T-cell (primary cell): ENCODE results near the gene TARS1. TPM values are rescaled to one million over a fixed set of nuclear protein-coding genes. Genes with fewer than 3 reads are reported as not detected.

Source experiments
- ATAC-seq, 4 experiments: fragments of 200-7000 bp in 3 of 4; fragments of 150-1000 bp in 1 of 4; cut with Tn5 transposase; replicated peaks in 1 of 4; 1 replicate in 3 of 4; 2 replicates in 1 of 4; pipeline ENCODE4 v1.10.0; 2021; ENCODE audit warnings: moderate library complexity in 3 of 4, mild to moderate bottlenecking in 2 of 4, moderate number of reproducible peaks in 1 of 4
- CTCF ChIA-PET, 2 donors: fragments of 300-600 bp; sonication (Branson Sonifier 250); formaldehyde crosslinking; loops; one replicate each; lab custom pipeline; 2022; ENCODE audit warnings: antibody characterized with exemption in 2 of 2; lab: Charles Lee
- POLR2A ChIA-PET, 2 donors: fragments of 300-600 bp; sonication (Branson Sonifier 250); formaldehyde crosslinking; loops; one replicate each; lab custom pipeline; 2022; ENCODE audit warnings: antibody characterized with exemption in 2 of 2; lab: Charles Lee
- DNase-seq, 35 experiments: peaks; one replicate each; pipeline versions ENCODE4 v3.0.0 to v3.0.0-alpha.2; 2013 to 2023
- H3K27ac ChIP-seq: one replicate; pipeline ENCODE4 v1.5.1; 2013; ENCODE audit warnings: low read length
- H3K27me3 ChIP-seq, 2 experiments: replicated peaks in 1 of 2; 1 replicate in 1 of 2; 2 replicates in 1 of 2; pipeline versions ENCODE4 v1.6.1 to v1.7.0; 2013; ENCODE audit warnings: low read length in 1 of 2, mixed read lengths in 1 of 2; ENCODE audit not compliant: control insufficient read depth in 2 of 2, insufficient read depth in 2 of 2; ENCODE audit errors: extremely low read depth in 1 of 2
- H3K36me3 ChIP-seq, 2 donors: 1 replicate in 1 of 2; 2 replicates in 1 of 2; pipeline versions ENCODE4 v1.6.1 to v1.7.0; 2013; ENCODE audit warnings: low read length in 1 of 2; ENCODE audit not compliant: control insufficient read depth in 2 of 2, insufficient read depth in 1 of 2; ENCODE audit errors: extremely low read depth in 1 of 2
- H3K4me1 ChIP-seq, 2 experiments: 1 replicate in 1 of 2; 2 replicates in 1 of 2; pipeline versions ENCODE4 v1.6.1 to v1.7.0; 2013; ENCODE audit warnings: low read length in 2 of 2, mixed read lengths in 1 of 2; ENCODE audit not compliant: insufficient read depth in 2 of 2, control insufficient read depth in 1 of 2; ENCODE audit errors: extremely low read depth in 1 of 2
- H3K4me3 ChIP-seq, 2 donors: 1 replicate in 1 of 2; 2 replicates in 1 of 2; pipeline versions ENCODE4 v1.5.1 to v1.7.0; 2013; ENCODE audit warnings: mild to moderate bottlenecking in 2 of 2, low read length in 1 of 2, moderate library complexity in 1 of 2; ENCODE audit not compliant: control insufficient read depth in 1 of 2; ENCODE audit errors: extremely low read depth in 1 of 2
- H3K9me3 ChIP-seq: 2 replicates; pipeline ENCODE4 v1.7.0; 2013
- H3K27ac Mint-ChIP-seq, 2 donors: one replicate each; pipeline ENCODE4 v1.8.0; 2020 to 2021; ENCODE audit warnings: mild to moderate bottlenecking in 2 of 2, mixed read lengths in 2 of 2
- H3K27me3 Mint-ChIP-seq, 2 donors: one replicate each; pipeline ENCODE4 v1.8.0; 2021 to 2022; ENCODE audit warnings: mixed read lengths in 2 of 2
- H3K36me3 Mint-ChIP-seq: one replicate; pipeline ENCODE4 v1.8.0; 2021; ENCODE audit warnings: mixed read lengths
- H3K4me1 Mint-ChIP-seq, 3 donors: one replicate each; pipeline ENCODE4 v1.8.0; 2020 to 2022; ENCODE audit warnings: mixed read lengths in 3 of 3, mild to moderate bottlenecking in 1 of 3
- H3K4me3 Mint-ChIP-seq, 3 donors: one replicate each; pipeline ENCODE4 v1.8.0; 2020 to 2022; ENCODE audit warnings: mild to moderate bottlenecking in 3 of 3, mixed read lengths in 3 of 3, moderate library complexity in 3 of 3
- H3K9me3 Mint-ChIP-seq, 3 donors: one replicate each; pipeline ENCODE4 v1.8.0; 2020 to 2022; ENCODE audit warnings: mixed read lengths in 3 of 3
- WGBS: methylation state at CpG from one replicate; pipeline ENCODE4 v1.1.5; 2013; ENCODE audit warnings: missing lambda C conversion rate; ENCODE audit not compliant: insufficient coverage; 5-methylcytosine and 5-hydroxymethylcytosine counted together
- total RNA-seq, 35 experiments: library from RNA in 6 of 35; stranded (reverse) in 6 of 35; fragments of 120-200 nt in 1 of 35; gene quantifications; one replicate each; pipeline versions ENCODE4 v1.2.1 to v1.2.4 and lab custom pipeline; 2013 to 2026

The TARS1 gene
- total RNA-seq, 5 donors from 2014 or later (not counting 1 experiment from before 2014, with no cell fraction given), result 26.7 to 134 (median 119) TPM

DNA sequence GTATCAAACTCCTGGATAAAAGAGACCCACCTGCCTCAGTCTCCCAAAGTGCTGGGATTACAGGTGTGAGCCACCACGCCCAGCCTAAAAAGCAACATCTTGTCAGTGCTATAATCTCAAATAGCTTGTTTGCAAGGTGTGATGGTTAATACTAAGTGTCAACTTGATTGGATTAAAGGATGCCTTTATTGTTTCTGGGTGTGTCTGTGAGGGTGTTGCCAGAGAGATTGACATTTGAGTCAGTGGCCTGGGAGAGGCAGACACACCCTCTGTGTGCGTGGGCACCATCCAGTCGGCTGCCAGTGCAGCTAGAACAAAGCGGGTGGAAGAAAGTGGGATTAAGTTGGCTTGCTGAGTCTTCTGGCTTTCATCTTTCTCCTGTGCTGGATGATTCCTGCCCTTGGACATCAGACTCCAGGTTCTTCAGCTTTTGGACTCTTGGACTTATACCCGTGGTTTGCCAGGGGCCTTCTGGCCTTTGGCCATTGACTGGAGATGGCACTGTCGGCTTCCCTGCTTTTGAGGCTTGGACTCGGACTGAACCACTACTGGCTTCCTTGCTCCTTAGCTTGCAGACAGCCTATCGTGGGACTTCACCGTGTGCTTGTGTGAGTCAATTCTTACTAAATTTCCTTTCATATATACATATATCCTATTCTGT, 28.1 kb downstream of the TARS1 start:
- Mint-ChIP-seq H3K4me1 (no peaks in the 10 kb centered on the region), H3K9me3 (peaks cover 0 to 3% (median 0%) of the 10 kb centered on the region in 3 donors), H3K27me3 (no peaks in the 10 kb centered on the region), H3K36me3 (peaks cover 70% of the 10 kb centered on the region), H3K27ac (no peak overlapping the region), H3K4me3 (no peak overlapping the region)
- Histone ChIP-seq H3K27ac (no peak overlapping the region), H3K4me1 (no peaks in the 10 kb centered on the region), H3K36me3 (peaks cover 10 to 68% of the 10 kb centered on the region in 2 donors), H3K27me3 (no peaks in the 10 kb centered on the region), H3K4me3 (no peak overlapping the region), H3K9me3 (no peaks in the 10 kb centered on the region)
- ChIA-PET CTCF (interaction anchor here (0.7 to 1.4 kb wide), 4 partner anchors 456 to 926 kb away, joined by 3 to 7 read pairs (median 5); no protein-coding TSS in a partner anchor), POLR2A (no interaction called here)
- no peak for DNase-seq
- no peak for ATAC-seq
- 97% methylated on average over 6 of the region's 9 CpGs for WGBS

GRCh38 chr5:33470544-33470943, 29.8 kb downstream of the TARS1 start:
- Mint-ChIP-seq H3K27ac (no peak overlapping the region), H3K9me3 (peaks cover 0 to 16% (median 0%) of the 10 kb centered on the region in 3 donors), H3K36me3 (peaks cover 77% of the 10 kb centered on the region), H3K27me3 (no peaks in the 10 kb centered on the region), H3K4me1 (no peaks in the 10 kb centered on the region), H3K4me3 (no peak overlapping the region)
- H3K4me3 ChIP-seq, result no peak overlapping the region
- H3K27me3 ChIP-seq, result no peaks in the 10 kb centered on the region
- ChIA-PET CTCF (interaction anchor here in 1 of 2 donors (1.4 kb wide), 1 partner anchor 464 kb away, joined by 3 read pairs; no protein-coding TSS in a partner anchor), POLR2A (no interaction called here)
- no CpG with 5 or more reads among the region's 3 CpGs for whole genome bisulfite sequencing
- H3K4me1 ChIP-seq, result no peaks in the 10 kb centered on the region
- DNase-seq (no peak), ATAC-seq (no peak)
- H3K36me3 ChIP-seq, result peaks cover 10 to 68% of the 10 kb centered on the region in 2 donors
- no peaks in the 10 kb centered on the region for H3K9me3 ChIP-seq
- H3K27ac ChIP-seq, result no peak overlapping the region

- POLR2A ChIA-PET, result no interaction called here
- Histone ChIP-seq H3K36me3 (peaks cover 14 to 49% of the 10 kb centered on the region in 2 donors), H3K27me3 (no peaks in the 10 kb centered on the region), H3K4me3 (no peak overlapping the region), H3K4me1 (no peaks in the 10 kb centered on the region), H3K27ac (no peak overlapping the region), H3K9me3 (no peaks in the 10 kb centered on the region)
- no peaks in the 10 kb centered on the region for H3K27me3 Mint-ChIP-seq
- no peaks in the 10 kb centered on the region for H3K4me1 Mint-ChIP-seq
- CTCF ChIA-PET, result no interaction called here
- no peak overlapping the region for H3K4me3 Mint-ChIP-seq
- WGBS, result 71% methylated on average over 1 of the region's 2 CpGs
- H3K27ac Mint-ChIP-seq, result no peak overlapping the region
- ATAC-seq, result no peak
- H3K9me3 Mint-ChIP-seq, result peaks cover 0 to 16% (median 0%) of the 10 kb centered on the region in 3 donors
- H3K36me3 Mint-ChIP-seq, result peaks cover 74% of the 10 kb centered on the region
- DNase-seq, result no peak
These were observed 32.1 kb downstream of the TARS1 start for GRCh38 chr5:33472805-33473409.

DNA sequence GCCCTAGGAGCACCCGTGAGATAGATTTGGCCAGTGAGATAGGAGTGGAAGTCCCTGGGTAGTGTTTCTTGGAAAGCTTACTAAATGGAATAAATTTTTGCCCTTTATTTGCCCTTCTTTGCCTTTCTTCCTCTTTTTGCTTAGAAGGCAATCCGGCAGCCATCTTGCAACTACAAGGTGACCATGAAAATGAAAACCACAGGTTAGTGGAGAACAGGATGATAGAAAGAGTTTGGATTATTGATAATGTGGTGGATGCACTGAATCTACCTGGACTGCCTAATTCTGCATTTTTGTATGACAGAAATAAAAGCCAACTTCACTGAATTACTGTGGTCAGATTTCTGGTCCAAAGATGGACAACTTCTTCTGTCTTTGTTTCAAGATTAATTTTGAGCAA, 33.2 kb downstream of the TARS1 start:
- Histone ChIP-seq H3K4me3 (no peak overlapping the region), H3K27ac (no peak overlapping the region), H3K27me3 (no peaks in the 10 kb centered on the region), H3K9me3 (no peaks in the 10 kb centered on the region), H3K4me1 (no peaks in the 10 kb centered on the region), H3K36me3 (peaks cover 14 to 38% of the 10 kb centered on the region in 2 donors)
- DNase-seq (no peak), ATAC-seq (no peak)
- H3K27me3 Mint-ChIP-seq, result no peaks in the 10 kb centered on the region
- H3K27ac Mint-ChIP-seq, result no peak overlapping the region
- peaks cover 66% of the 10 kb centered on the region for H3K36me3 Mint-ChIP-seq
- no peak overlapping the region for H3K4me3 Mint-ChIP-seq
- ChIA-PET POLR2A (no interaction called here), CTCF (no interaction called here)
- no peaks in the 10 kb centered on the region for H3K4me1 Mint-ChIP-seq
- no CpG with 5 or more reads among the region's 2 CpGs for WGBS
- H3K9me3 Mint-ChIP-seq, result peaks cover 0 to 16% (median 0%) of the 10 kb centered on the region in 3 donors

DNA sequence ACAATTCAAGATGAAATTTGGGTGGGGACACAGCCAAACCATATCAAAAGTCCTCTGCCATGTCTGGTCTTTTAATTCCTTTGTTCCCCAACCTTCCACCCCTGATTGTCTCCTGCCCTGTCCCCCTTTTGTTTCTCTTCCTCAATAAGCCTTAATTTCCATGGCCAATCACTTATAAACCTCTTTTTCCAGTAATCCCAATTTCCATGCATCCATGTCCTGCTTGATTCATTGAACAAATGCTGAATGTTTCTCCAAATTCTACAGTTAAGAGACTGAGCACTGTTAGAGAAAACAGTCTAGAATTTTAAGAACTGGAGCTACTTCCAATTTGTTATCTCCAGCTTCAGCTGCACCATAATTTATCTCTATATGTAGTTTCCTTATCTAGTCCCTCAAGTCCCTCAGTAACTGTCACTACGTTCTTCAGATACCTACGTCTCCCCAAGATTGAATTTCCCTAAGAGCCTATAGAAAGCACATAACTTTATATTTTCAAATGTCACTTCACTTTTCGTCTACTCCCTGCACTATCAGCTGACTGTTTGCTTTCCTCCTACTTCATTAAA, 34.2 kb downstream of the TARS1 start:
- H3K36me3 Mint-ChIP-seq, result peaks cover 64% of the 10 kb centered on the region
- no peaks in the 10 kb centered on the region for H3K27me3 Mint-ChIP-seq
- ChIA-PET CTCF (no interaction called here), POLR2A (no interaction called here)
- H3K9me3 Mint-ChIP-seq, result peaks cover 0 to 16% (median 0%) of the 10 kb centered on the region in 3 donors
- H3K36me3 ChIP-seq, result peaks cover 11 to 30% of the 10 kb centered on the region in 2 donors
- DNase-seq (no peak), ATAC-seq (no peak)
- no peak overlapping the region for H3K4me3 ChIP-seq
- no peaks in the 10 kb centered on the region for H3K4me1 Mint-ChIP-seq
- H3K9me3 ChIP-seq, result no peaks in the 10 kb centered on the region
- no peak overlapping the region for H3K27ac ChIP-seq
- H3K4me1 ChIP-seq, result no peaks in the 10 kb centered on the region
- no peak overlapping the region for H3K4me3 Mint-ChIP-seq
- H3K27ac Mint-ChIP-seq, result no peak overlapping the region
- no peaks in the 10 kb centered on the region for H3K27me3 ChIP-seq
- WGBS, result 98% methylated on average over 3 of the region's 3 CpGs

- H3K36me3 Mint-ChIP-seq, result peaks cover 61% of the 10 kb centered on the region
- H3K9me3 Mint-ChIP-seq, result peaks cover 0 to 16% (median 0%) of the 10 kb centered on the region in 3 donors
- no CpG with 5 or more reads among the region's 5 CpGs for WGBS
- Histone ChIP-seq H3K36me3 (peaks cover 8 to 23% of the 10 kb centered on the region in 2 donors), H3K9me3 (no peaks in the 10 kb centered on the region), H3K27ac (no peak overlapping the region), H3K27me3 (no peaks in the 10 kb centered on the region), H3K4me1 (no peaks in the 10 kb centered on the region), H3K4me3 (no peak overlapping the region)
- no peak for ATAC-seq
- no peaks in the 10 kb centered on the region for H3K27me3 Mint-ChIP-seq
- no peak overlapping the region for H3K27ac Mint-ChIP-seq
- ChIA-PET CTCF (no interaction called here), POLR2A (no interaction called here)
- DNase-seq, result no peak
- H3K4me3 Mint-ChIP-seq, result no peak overlapping the region
- H3K4me1 Mint-ChIP-seq, result no peaks in the 10 kb centered on the region
These were observed 34.9 kb downstream of the TARS1 start for GRCh38 chr5:33475706-33476105.
